A549 (cell line): ENCODE results near the gene COL6A6.

Source experiments
- CEBPB ChIP-seq, 2 experiments: fragments of >200 bp in 1 of 2; sonication (Bioruptor Twin) in 1 of 2; formaldehyde crosslinking in 1 of 2; IDR thresholded peaks; 2 replicates each; pipeline ENCODE4 v1.6.1; 2012 to 2016
- CHD2 ChIP-seq: fragments of 150-350 bp; IDR thresholded peaks from 2 replicates; pipeline ENCODE4 v1.6.1; 2014; ENCODE audit warnings: low read length; ENCODE audit not compliant: partially characterized antibody
- EP300 ChIP-seq, 2 experiments: fragments of >200 bp; sonication (Bioruptor Twin); formaldehyde crosslinking; IDR thresholded peaks; 2 replicates in 1 of 2; 3 replicates in 1 of 2; pipeline ENCODE4 v1.6.1; 2016 to 2017
- FOSB ChIP-seq: fragments of 250-450 bp; sonication (Bioruptor Pico); IDR thresholded peaks from 2 replicates; pipeline ENCODE4 v1.5.0; 2020; ENCODE audit warnings: mild to moderate bottlenecking, moderate library complexity
- FOSL2 ChIP-seq, 2 experiments: fragments of 450-650 bp in 1 of 2; fragments of >200 bp in 1 of 2; sonication (Bioruptor Twin) in 1 of 2; formaldehyde crosslinking; IDR thresholded peaks; 2 replicates each; pipeline versions ENCODE4 v1.5.0 to v1.6.1; 2016 to 2020; ENCODE audit warnings: mild to moderate bottlenecking in 1 of 2, moderate library complexity in 1 of 2
- GATA3 ChIP-seq: IDR thresholded peaks from 2 replicates; pipeline ENCODE4 v1.6.1; 2012; ENCODE audit warnings: borderline replicate concordance
- HDAC2 ChIP-seq: fragments of 200-600 bp; sonication (generic); IDR thresholded peaks from 2 replicates; pipeline ENCODE4 v1.6.1; 2016
- POLR2A ChIP-seq: IDR thresholded peaks from 2 replicates; pipeline ENCODE4 v1.6.1; 2012; ENCODE audit warnings: mild to moderate bottlenecking, low read length
- POLR2AphosphoS2 ChIP-seq: conservative IDR thresholded peaks from 2 replicates; pipeline ENCODE4 v1.6.1; 2012; ENCODE audit warnings: low read length, improper control_type of control experiment, inconsistent platforms
- RAD21 ChIP-seq, 2 experiments: fragments of >200 bp in 1 of 2; sonication (Bioruptor Twin) in 1 of 2; formaldehyde crosslinking in 1 of 2; IDR thresholded peaks in 1 of 2; conservative IDR thresholded peaks in 1 of 2; 2 replicates in 1 of 2; 3 replicates in 1 of 2; pipeline ENCODE4 v1.6.1; 2012 to 2018; ENCODE audit warnings: inconsistent platforms in 1 of 2
- TF ChIP-seq, protein P1 (sequence below): fragments of >200 bp; sonication (Bioruptor Twin); formaldehyde crosslinking; IDR thresholded peaks from 3 replicates; pipeline ENCODE4 v1.5.1; 2016

- TF ChIP-seq EP300 (IDR thresholded peaks at IDR 0.05): no peak
- TF ChIP-seq, protein P1, sequence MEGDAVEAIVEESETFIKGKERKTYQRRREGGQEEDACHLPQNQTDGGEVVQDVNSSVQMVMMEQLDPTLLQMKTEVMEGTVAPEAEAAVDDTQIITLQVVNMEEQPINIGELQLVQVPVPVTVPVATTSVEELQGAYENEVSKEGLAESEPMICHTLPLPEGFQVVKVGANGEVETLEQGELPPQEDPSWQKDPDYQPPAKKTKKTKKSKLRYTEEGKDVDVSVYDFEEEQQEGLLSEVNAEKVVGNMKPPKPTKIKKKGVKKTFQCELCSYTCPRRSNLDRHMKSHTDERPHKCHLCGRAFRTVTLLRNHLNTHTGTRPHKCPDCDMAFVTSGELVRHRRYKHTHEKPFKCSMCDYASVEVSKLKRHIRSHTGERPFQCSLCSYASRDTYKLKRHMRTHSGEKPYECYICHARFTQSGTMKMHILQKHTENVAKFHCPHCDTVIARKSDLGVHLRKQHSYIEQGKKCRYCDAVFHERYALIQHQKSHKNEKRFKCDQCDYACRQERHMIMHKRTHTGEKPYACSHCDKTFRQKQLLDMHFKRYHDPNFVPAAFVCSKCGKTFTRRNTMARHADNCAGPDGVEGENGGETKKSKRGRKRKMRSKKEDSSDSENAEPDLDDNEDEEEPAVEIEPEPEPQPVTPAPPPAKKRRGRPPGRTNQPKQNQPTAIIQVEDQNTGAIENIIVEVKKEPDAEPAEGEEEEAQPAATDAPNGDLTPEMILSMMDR: no peak
- TF ChIP-seq HDAC2: no peak
- no peak for TF ChIP-seq FOSB
- TF ChIP-seq FOSL2 (IDR thresholded peaks at IDR 0.05): no peak
- no peak for TF ChIP-seq FOSL2 (CRISPR knock-in tag; IDR thresholded peaks at IDR 0.05)
- TF ChIP-seq CEBPB (IDR thresholded peaks at IDR 0.05): no peak
- no peak for TF ChIP-seq POLR2A
- no peak for TF ChIP-seq CHD2
- TF ChIP-seq GATA3: no peak
- TF ChIP-seq POLR2AphosphoS2: no peak
- no peak for TF ChIP-seq RAD21 (conservative IDR thresholded peaks at IDR 0.05 in 1 of 2, IDR thresholded peaks at IDR 0.05 in 1 of 2)
These were observed 25.5 kb upstream of the COL6A6 start for GRCh38 chr3:130491431-130491830.
